GM06990 (cell line): ENCODE data around the gene PHACTR3.

Experiments used
- DNase-seq: peaks from one replicate; pipeline ENCODE4 v3.0.0-alpha.2; 2011; ENCODE audit not compliant: insufficient read length; ENCODE audit errors: extremely low read depth
- H3K27me3 ChIP-seq: replicated peaks from 2 replicates; pipeline ENCODE4 v1.6.0; 2011; ENCODE audit warnings: low read length; ENCODE audit not compliant: control insufficient read depth, insufficient read depth
- H3K36me3 ChIP-seq: 2 replicates; pipeline ENCODE4 v1.5.1; 2011; ENCODE audit warnings: low read length; ENCODE audit not compliant: control insufficient read depth, insufficient read depth
- H3K4me3 ChIP-seq: replicated peaks from 2 replicates; pipeline ENCODE4 v1.5.1; 2011; ENCODE audit warnings: low read depth, mild to moderate bottlenecking, control low read depth, low read length
- CTCF ChIP-seq: IDR thresholded peaks from 2 replicates; pipeline ENCODE4 v1.5.1; 2011; ENCODE audit warnings: low read length, control low read depth, mild to moderate bottlenecking, inconsistent platforms; ENCODE audit not compliant: insufficient read depth, poor library complexity, severe bottlenecking

Gene PHACTR3

GRCh38 chr20:59664421-59664941, 60.1 kb downstream of the PHACTR3 start:
- no peak for DNase-seq
- Histone ChIP-seq H3K36me3 (no peaks in the 10 kb centered on the region), H3K4me3 (no peak overlapping the region), H3K27me3 (no peaks in the 10 kb centered on the region; the same call in none of the 2 replicates)
- TF ChIP-seq CTCF, result no peak

DNA sequence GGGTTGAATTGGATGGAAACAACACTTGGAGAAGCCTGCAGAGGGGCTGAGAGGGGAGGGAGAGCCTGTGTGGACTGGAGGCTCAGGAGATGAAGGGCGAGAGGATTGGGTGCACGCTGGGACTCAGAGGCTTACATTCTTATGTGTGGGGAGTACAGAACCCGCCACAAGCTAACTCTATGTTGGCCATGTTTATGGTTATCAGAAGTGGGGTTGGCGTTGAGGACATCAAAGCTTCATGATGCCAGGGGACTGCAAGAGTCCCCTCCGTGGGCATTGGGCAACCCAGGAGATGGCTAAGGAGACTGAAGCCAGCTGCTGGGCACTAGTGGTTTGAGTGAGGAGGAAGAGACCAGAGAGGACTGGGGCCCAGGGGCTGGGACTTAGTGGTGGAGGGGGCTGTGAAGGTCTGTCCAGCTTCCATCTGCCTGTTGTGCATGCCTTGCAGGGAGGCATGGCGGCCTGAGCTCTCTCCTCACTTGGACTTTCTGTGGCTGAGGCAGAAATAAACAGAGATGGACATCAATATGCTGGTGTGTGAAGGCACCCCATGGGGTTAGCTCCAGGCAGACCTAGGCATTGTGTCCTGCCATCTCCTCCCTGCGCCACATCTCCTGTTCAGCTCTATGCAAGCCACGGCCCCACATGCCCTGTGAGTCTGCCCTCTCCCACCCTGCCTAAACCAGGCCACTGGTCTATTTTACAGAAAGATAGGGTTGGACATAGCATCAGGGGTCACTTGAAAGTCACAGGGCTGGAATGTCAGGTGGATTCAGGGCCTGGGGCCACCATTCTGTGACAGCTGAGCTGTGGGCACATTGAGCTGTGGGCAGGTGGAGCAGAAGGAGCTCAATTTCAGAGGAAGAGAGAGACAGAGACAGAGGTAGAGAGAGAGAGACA, 61.6 kb downstream of the PHACTR3 start:
- H3K27me3 ChIP-seq, result no peaks in the 10 kb centered on the region; the same call in none of the 2 replicates
- no peaks in the 10 kb centered on the region for H3K36me3 ChIP-seq
- no peak for TF ChIP-seq CTCF
- H3K4me3 ChIP-seq, result no peak overlapping the region
- DNase-seq, result no peak

- H3K4me3 ChIP-seq, result no peak overlapping the region
- no peak for TF ChIP-seq CTCF
- H3K36me3 ChIP-seq, result no peaks in the 10 kb centered on the region
- DNase-seq, result no peak
- H3K27me3 ChIP-seq, result no peaks in the 10 kb centered on the region; the same call in none of the 2 replicates
These were observed 62.2 kb downstream of the PHACTR3 start for GRCh38 chr20:59666586-59666985.

- no peak for TF ChIP-seq CTCF
- Histone ChIP-seq H3K27me3 (no peaks in the 10 kb centered on the region; the same call in none of the 2 replicates), H3K4me3 (no peak overlapping the region), H3K36me3 (no peaks in the 10 kb centered on the region)
- DNase-seq, result no peak
These were observed 62.8 kb downstream of the PHACTR3 start for GRCh38 chr20:59667131-59667530.

DNA sequence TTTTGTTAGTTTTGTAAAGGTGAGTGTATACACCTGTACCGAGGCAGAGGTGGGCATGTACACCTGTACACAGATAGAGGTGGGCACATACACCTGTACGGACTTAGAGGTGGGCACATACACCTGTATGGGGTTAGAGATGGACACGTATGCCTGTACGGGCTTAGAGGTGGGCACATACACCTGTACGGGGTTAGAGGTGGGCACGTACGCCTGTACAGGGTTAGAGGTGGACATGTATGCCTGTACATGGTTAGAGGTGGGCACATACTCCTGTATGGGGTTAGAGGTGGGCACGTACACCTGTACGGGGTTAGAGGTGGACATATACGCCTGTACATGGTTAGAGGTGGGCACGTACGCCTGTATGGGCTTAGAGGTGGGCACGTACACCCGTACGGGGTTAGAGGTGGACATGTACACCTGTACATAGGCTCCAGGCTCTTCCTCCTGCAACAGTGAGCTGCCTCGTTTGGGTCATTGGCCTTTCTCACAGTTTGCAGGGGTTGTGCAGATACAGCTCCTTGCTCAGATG, 63.7 kb downstream of the PHACTR3 start:
- Histone ChIP-seq H3K4me3 (no peak overlapping the region), H3K36me3 (no peaks in the 10 kb centered on the region), H3K27me3 (no peaks in the 10 kb centered on the region; the same call in none of the 2 replicates)
- DNase-seq, result no peak
- TF ChIP-seq CTCF, result no peak
